K562 (cell line): ENCODE results near the gene ACADVL. TPM values are rescaled to one million over a fixed set of nuclear protein-coding genes. Genes with fewer than 3 reads are reported as not detected.

ENCODE experiments used
- EWSR1 ChIP-seq: fragments of 450-650 bp; IDR thresholded peaks from 2 replicates; pipeline ENCODE4 v1.6.1; 2018; ENCODE audit warnings: borderline replicate concordance, mild to moderate bottlenecking, low read depth, moderate library complexity; ENCODE audit not compliant: partially characterized antibody
- FOS ChIP-seq: IDR thresholded peaks from 3 replicates; pipeline ENCODE4 v1.6.1; 2011; ENCODE audit not compliant: insufficient read length; ENCODE audit errors: extremely low read depth
- FOXP4 ChIP-seq: sonication (generic); formaldehyde crosslinking; IDR thresholded peaks from 2 replicates; pipeline ENCODE4 v1.8.0; 2022; ENCODE audit warnings: mild to moderate bottlenecking, missing genetic modification reagents, borderline replicate concordance
- GABPB2 ChIP-seq: fragments of 250-450 bp; sonication (Bioruptor Pico); conservative IDR thresholded peaks from 2 replicates; pipeline ENCODE4 v1.5.1; 2021; ENCODE audit warnings: mild to moderate bottlenecking
- GTF2F1 ChIP-seq: IDR thresholded peaks from 2 replicates; pipeline ENCODE4 v1.6.1; 2011; ENCODE audit warnings: low read depth, low read length, improper control_type of control experiment
- HNRNPL ChIP-seq: fragments of 200-400 bp; formaldehyde crosslinking; IDR thresholded peaks from 2 replicates; pipeline ENCODE4 v1.6.1; 2017; ENCODE audit warnings: low read depth, mild to moderate bottlenecking, low read length
- HNRNPUL1 ChIP-seq: fragments of 200-400 bp; formaldehyde crosslinking; IDR thresholded peaks from 2 replicates; pipeline ENCODE4 v1.6.1; 2017; ENCODE audit warnings: low read length
- KAT8 ChIP-seq: fragments of 450-650 bp; IDR thresholded peaks from 2 replicates; pipeline ENCODE4 v1.6.1; 2016; ENCODE audit warnings: low read depth, mild to moderate bottlenecking
- LARP7 ChIP-seq: fragments of 450-650 bp; IDR thresholded peaks from 2 replicates; pipeline ENCODE4 v1.6.1; 2016
- MAX ChIP-seq: sonication (generic); formaldehyde crosslinking; IDR thresholded peaks from 2 replicates; pipeline ENCODE4 v1.9.0; 2022; ENCODE audit warnings: mild to moderate bottlenecking, missing genetic modification reagents
- MAZ ChIP-seq, 2 experiments: fragments of 450-650 bp in 1 of 2; sonication (generic) in 1 of 2; formaldehyde crosslinking; IDR thresholded peaks in 1 of 2; conservative IDR thresholded peaks in 1 of 2; 2 replicates each; pipeline versions ENCODE4 v1.4.0 to v1.5.0; 2020; ENCODE audit warnings: mild to moderate bottlenecking in 1 of 2, missing genetic modification reagents in 1 of 2
- MIER1 ChIP-seq: fragments of 450-650 bp; IDR thresholded peaks from 2 replicates; pipeline ENCODE4 v1.6.1; 2016; ENCODE audit warnings: antibody characterized with exemption, mild to moderate bottlenecking, low read depth
- NCOA2 ChIP-seq, 2 experiments: fragments of 450-650 bp; IDR thresholded peaks; 2 replicates each; pipeline ENCODE4 v1.6.1; 2018; ENCODE audit warnings: mild to moderate bottlenecking in 2 of 2, moderate library complexity in 1 of 2; ENCODE audit not compliant: partially characterized antibody in 2 of 2
- NELFE ChIP-seq: IDR thresholded peaks from 2 replicates; pipeline ENCODE4 v1.6.1; 2011; ENCODE audit warnings: mild to moderate bottlenecking; ENCODE audit not compliant: insufficient read depth, insufficient read length
- NFATC3 ChIP-seq: fragments of 450-650 bp; IDR thresholded peaks from 2 replicates; pipeline ENCODE4 v1.6.1; 2017; ENCODE audit warnings: mild to moderate bottlenecking
- OTX1 ChIP-seq: fragments of 450-650 bp; formaldehyde crosslinking; IDR thresholded peaks from 2 replicates; pipeline ENCODE4 v1.4.0; 2022; ENCODE audit warnings: mild to moderate bottlenecking
- PHF20 ChIP-seq: fragments of 450-650 bp; IDR thresholded peaks from 2 replicates; pipeline ENCODE4 v1.6.1; 2018; ENCODE audit not compliant: partially characterized antibody
- SMAD2 ChIP-seq: fragments of 150-350 bp; IDR thresholded peaks from 2 replicates; pipeline ENCODE4 v1.6.1; 2014; ENCODE audit warnings: low read depth, mild to moderate bottlenecking, low read length
- SP1 ChIP-seq: sonication (generic); formaldehyde crosslinking; IDR thresholded peaks from 2 replicates; pipeline ENCODE4 v1.8.1; 2022; ENCODE audit warnings: mild to moderate bottlenecking, missing genetic modification reagents
- UBTF ChIP-seq, 2 experiments: IDR thresholded peaks; 2 replicates each; pipeline ENCODE4 v1.6.1; 2012; ENCODE audit warnings: improper control_type of control experiment in 2 of 2, low read depth in 2 of 2, low read length in 2 of 2, borderline replicate concordance in 1 of 2
- ZFP36 ChIP-seq: fragments of 150-350 bp; IDR thresholded peaks from 2 replicates; pipeline ENCODE4 v1.6.1; 2018; ENCODE audit warnings: low read length, low read depth; ENCODE audit not compliant: partially characterized antibody
- ZNF507 ChIP-seq: conservative IDR thresholded peaks from 2 replicates; pipeline ENCODE4 v1.6.1; 2017; ENCODE audit warnings: missing genetic modification characterization, missing compliant biosample characterization
- ZNF695 ChIP-seq: fragments of 450-650 bp; formaldehyde crosslinking; IDR thresholded peaks from 2 replicates; pipeline ENCODE4 v1.4.0; 2020; ENCODE audit warnings: mild to moderate bottlenecking, moderate library complexity
- ZNF79 ChIP-seq: fragments of 250-450 bp; sonication (Bioruptor Pico); IDR thresholded peaks from 2 replicates; pipeline ENCODE4 v1.4.0; 2020; ENCODE audit warnings: low read depth, mild to moderate bottlenecking, moderate library complexity
- polyA plus RNA-seq, 8 experiments: library from polyadenylated mRNA; depleted of rRNA in 4 of 8; stranded (reverse) in 5 of 8; unstranded in 3 of 8; fragments of >200 nt; fragmentation: Nextera tagmentation in 2 of 8; fragmentation: Illumina TruSeq in 1 of 8; extraction: Ambion mirVana in 2 of 8; extraction: Trizol in 1 of 8; gene quantifications; 2 replicates each; pipeline versions ENCODE4 v1.2.1 to v1.2.3, GENCODE V29; 2011 to 2014; ENCODE audit warnings: inconsistent platforms in 1 of 8, missing spikeins in 1 of 8
- total RNA-seq, 7 experiments: library from RNA; depleted of rRNA in 6 of 7; stranded (reverse); fragments of >200 nt in 6 of 7; fragmentation: Illumina TruSeq in 2 of 7; extraction: Trizol in 2 of 7; gene quantifications; 2 replicates each; pipeline versions ENCODE4 v1.2.1 to v1.2.3, GENCODE V29; 2011 to 2021; ENCODE audit warnings: low replicate concordance in 1 of 7
- TF ChIP-seq, protein P1 (sequence below): fragments of 250-450 bp; sonication (Bioruptor Pico); IDR thresholded peaks from 2 replicates; pipeline ENCODE4 v1.8.0; 2022; ENCODE audit warnings: moderate library complexity, mild to moderate bottlenecking, inconsistent platforms

The ACADVL gene
- total and polyA plus RNA-seq, 9 of the 15 experiments (the other 6 are each of a cell fraction or from before 2014, with no cell fraction given), result 25.5 to 449 (median 214) TPM

GRCh38 chr17:7242717-7243452 is 23.1 kb downstream of the ACADVL start (continued):
- TF ChIP-seq NCOA2 (IDR thresholded peaks at IDR 0.05; ENCODE audit: partially characterized antibody in 2 of 2) (no peak), FOS (no peak), GTF2F1 (no peak), OTX1 (CRISPR knock-in tag) (peak; percentile 66; the same call in 1 of the 2 replicates), HNRNPL (no peak), HNRNPUL1 (no peak), NFATC3 (0 out of 2 replicates have a peak, but pooled peaks have one; percentile 68), ZNF695 (no peak), FOXP4 (CRISPR knock-in tag) (no peak), SP1 (CRISPR knock-in tag) (peak; percentile 87), MAX (peak; percentile 48; the same call in 1 of the 2 replicates), MAZ (CRISPR knock-in tag; conservative IDR thresholded peaks at IDR 0.05 in 1 of 2, IDR thresholded peaks at IDR 0.05 in 1 of 2) (peak; percentile 76 to 88), LARP7 (no peak), EWSR1 (no peak), NELFE (no peak), ZNF79 (CRISPR knock-in tag) (no peak), SMAD2 (no peak), MIER1 (no peak), KAT8 (no peak), ZNF507 (tag) (no peak), PHF20 (peak; percentile 88), ZFP36 (no peak), GABPB2 (no peak), UBTF (IDR thresholded peaks at IDR 0.05; ENCODE audit: borderline replicate concordance in 1 of 2, low read depth in 2 of 2, low read length in 2 of 2) (no peak)
- TF ChIP-seq, protein P1, sequence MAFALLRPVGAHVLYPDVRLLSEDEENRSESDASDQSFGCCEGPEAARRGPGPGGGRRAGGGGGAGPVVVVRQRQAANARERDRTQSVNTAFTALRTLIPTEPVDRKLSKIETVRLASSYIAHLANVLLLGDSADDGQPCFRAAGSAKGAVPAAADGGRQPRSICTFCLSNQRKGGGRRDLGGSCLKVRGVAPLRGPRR, result no peak
